HUES64 (cell line): ENCODE measurements around the gene TBC1D17.

Experiments
- H3K27ac ChIP-seq: 2 replicates; pipeline ENCODE4 v1.7.0; 2013; ENCODE audit warnings: low read depth, low read length, inconsistent platforms
- H3K27me3 ChIP-seq: 2 replicates; pipeline ENCODE4 v1.6.1; 2013; ENCODE audit warnings: mild to moderate bottlenecking, low read length; ENCODE audit not compliant: insufficient read depth
- H3K36me3 ChIP-seq: 2 replicates; pipeline ENCODE4 v1.6.1; 2013; ENCODE audit warnings: mild to moderate bottlenecking, low read length; ENCODE audit not compliant: insufficient read depth
- H3K4me1 ChIP-seq: 2 replicates; pipeline ENCODE4 v1.6.1; 2013; ENCODE audit warnings: mild to moderate bottlenecking, low read length, moderate library complexity; ENCODE audit not compliant: insufficient read depth
- H3K4me3 ChIP-seq: 2 replicates; pipeline ENCODE4 v1.5.1; 2013; ENCODE audit warnings: mild to moderate bottlenecking, low read length, moderate library complexity
- H3K9ac ChIP-seq: 2 replicates; pipeline ENCODE4 v1.6.1; 2013; ENCODE audit warnings: mild to moderate bottlenecking, low read depth, low read length
- H3K9me3 ChIP-seq: 2 replicates; pipeline ENCODE4 v1.6.1; 2013; ENCODE audit warnings: low read depth, low read length; ENCODE audit not compliant: insufficient read depth
- WGBS: fragments of 150-250, 120-280 bp; methylation state at CpG from one replicate; pipeline ENCODE4 v1.1.7; 2013; ENCODE audit warnings: missing lambda C conversion rate; 5-methylcytosine and 5-hydroxymethylcytosine counted together

Gene TBC1D17

DNA sequence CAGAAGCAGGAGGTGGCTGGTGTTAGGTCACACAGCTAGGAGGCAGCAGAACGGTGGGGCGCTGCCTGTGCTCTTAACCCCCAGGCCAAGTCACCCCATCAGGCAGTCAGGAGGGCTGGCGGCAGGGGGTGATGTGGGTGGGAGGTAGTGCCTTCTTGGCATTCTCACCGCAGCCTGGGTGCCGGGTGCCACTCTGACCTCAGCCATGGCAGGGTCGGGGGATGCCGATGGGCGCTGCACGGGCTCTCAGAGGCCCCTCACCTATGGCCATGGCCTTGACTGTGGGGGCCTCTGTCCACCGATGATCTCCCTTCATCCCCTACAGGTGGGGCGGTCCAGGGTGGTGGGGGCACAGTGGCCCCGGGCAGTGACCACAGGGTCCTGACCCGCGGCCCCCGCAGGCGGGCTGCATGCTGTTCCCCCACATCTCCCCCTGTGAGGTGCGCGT is 20.9 kb upstream of the TBC1D17 start:
- Histone ChIP-seq H3K36me3 (peaks cover 77% of the 10 kb centered on the region), H3K9ac (no peak overlapping the region), H3K4me3 (no peak overlapping the region), H3K27ac (no peak overlapping the region), H3K27me3 (no peaks in the 10 kb centered on the region), H3K9me3 (no peaks in the 10 kb centered on the region), H3K4me1 (peaks cover 13% of the 10 kb centered on the region)
- WGBS = 96% methylated on average over 18 of the region's 18 CpGs

DNA sequence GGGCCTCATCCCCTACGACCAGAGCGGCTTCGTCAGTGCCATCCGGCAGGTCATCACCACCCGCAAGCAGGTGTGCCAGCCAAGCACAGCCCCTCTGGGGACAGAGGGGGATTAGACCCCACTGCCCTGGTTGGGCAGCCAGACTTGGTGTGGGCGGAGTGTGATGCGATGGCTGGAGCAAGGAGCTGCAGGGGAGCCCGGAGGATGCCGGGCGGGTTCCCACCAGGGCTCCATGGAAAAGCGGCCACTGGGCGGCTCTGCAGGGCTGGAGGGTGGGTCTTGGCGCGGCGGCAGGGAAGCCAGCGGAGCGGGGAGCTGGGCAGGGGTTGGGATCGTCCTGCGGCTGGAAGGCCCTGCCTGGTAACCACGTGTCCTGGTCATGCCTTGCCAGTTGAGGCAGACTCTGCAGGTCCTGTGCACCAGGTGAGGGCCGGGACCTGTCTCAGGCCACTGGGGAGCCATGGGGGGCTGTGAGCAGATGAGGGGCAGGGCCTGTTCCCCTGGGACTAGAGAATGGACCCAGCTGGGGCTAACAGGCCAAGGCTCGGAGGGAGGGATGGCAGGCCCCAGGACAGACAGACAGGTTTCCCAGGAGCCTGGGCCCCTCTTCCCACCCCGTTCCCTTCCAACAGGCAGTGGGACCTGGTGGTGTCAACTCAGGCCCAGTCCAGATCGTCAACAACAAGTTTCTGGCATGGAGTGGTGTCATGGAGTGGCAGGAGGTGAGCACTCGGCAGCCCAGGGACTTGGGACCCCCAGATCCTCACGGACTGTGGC is 20.3 kb upstream of the TBC1D17 start:
- no peaks in the 10 kb centered on the region for H3K27me3 ChIP-seq
- H3K4me1 ChIP-seq = peaks cover 12% of the 10 kb centered on the region
- 93% methylated on average over 26 of the region's 26 CpGs for WGBS
- no peak overlapping the region for H3K4me3 ChIP-seq
- H3K9me3 ChIP-seq = no peaks in the 10 kb centered on the region
- H3K27ac ChIP-seq = no peak overlapping the region; the same call in 1 of the 2 replicates
- no peak overlapping the region for H3K9ac ChIP-seq
- H3K36me3 ChIP-seq = peaks cover 79% of the 10 kb centered on the region

DNA sequence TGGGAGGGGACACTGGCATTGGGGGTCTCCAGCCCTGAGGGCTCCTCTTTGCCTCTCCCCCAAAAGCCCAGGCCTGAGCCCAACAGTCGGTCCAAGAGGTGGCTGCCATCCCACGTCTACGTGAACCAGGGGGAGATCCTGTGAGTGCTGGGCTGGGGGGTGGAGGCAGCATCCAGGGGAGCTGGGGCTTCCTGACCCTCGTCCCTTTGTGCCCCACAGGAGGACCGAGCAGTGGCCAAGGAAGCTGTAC is 19.7 kb upstream of the TBC1D17 start:
- Histone ChIP-seq H3K36me3 (peaks cover 77% of the 10 kb centered on the region), H3K27ac (no peak overlapping the region), H3K4me1 (peaks cover 7% of the 10 kb centered on the region), H3K27me3 (no peaks in the 10 kb centered on the region), H3K4me3 (no peak overlapping the region), H3K9ac (no peak overlapping the region), H3K9me3 (no peaks in the 10 kb centered on the region)
- WGBS = 90% methylated on average over 5 of the region's 5 CpGs

DNA sequence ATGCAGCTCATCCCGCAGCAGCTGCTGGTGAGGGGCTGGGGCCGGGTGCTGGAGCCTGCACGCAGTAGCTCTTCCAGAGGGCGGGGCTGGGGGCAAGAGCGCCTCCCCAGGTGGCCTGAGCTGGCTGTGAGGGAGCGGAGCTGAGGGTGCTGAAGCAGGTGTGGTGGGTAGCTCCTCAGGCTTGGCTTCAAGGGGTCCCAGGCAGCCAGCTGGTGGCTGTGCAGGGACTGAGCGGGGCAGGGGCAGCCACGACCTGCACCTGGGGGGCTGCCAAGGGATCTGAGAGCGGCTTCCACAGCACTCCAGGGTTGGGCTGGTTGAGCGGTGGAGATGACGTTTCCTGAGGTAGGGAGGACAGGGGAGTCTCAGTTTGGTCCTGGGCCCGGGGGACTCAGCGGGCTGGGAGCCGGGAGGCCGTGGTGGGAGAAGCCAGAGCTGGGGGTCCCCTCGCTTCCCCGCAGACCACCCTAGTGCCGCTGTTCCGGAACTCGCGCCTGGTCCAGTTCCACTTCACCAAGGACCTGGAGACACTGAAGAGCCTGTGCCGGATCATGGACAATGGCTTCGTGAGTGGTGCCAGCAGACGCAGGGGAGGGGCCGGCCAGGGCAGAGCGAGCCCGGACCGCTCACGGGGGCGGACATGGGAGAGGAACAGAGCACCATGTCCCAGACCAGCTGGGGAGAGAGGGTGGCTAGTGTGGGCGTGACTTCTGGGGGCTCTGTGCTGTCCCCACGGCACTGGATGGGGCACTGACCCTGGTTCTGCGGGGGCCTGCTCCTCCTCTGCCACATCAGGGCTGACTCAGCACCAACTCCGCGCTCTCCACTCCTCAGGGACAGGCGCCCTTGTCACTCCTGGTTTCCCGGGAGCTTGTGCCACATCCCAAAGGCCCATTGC is 19.2 kb upstream of the TBC1D17 start:
- 94% methylated on average over 37 of the region's 37 CpGs for WGBS
- no peaks in the 10 kb centered on the region for H3K9me3 ChIP-seq
- H3K4me3 ChIP-seq = no peak overlapping the region
- no peaks in the 10 kb centered on the region for H3K27me3 ChIP-seq
- 0 out of 2 replicates have a peak, but pooled peaks cover 3% of the 10 kb centered on the region for H3K4me1 ChIP-seq
- H3K9ac ChIP-seq = no peak overlapping the region
- peaks cover 78% of the 10 kb centered on the region for H3K36me3 ChIP-seq
- H3K27ac ChIP-seq = peak overlapping the region; percentile 30; the same call in 1 of the 2 replicates

DNA sequence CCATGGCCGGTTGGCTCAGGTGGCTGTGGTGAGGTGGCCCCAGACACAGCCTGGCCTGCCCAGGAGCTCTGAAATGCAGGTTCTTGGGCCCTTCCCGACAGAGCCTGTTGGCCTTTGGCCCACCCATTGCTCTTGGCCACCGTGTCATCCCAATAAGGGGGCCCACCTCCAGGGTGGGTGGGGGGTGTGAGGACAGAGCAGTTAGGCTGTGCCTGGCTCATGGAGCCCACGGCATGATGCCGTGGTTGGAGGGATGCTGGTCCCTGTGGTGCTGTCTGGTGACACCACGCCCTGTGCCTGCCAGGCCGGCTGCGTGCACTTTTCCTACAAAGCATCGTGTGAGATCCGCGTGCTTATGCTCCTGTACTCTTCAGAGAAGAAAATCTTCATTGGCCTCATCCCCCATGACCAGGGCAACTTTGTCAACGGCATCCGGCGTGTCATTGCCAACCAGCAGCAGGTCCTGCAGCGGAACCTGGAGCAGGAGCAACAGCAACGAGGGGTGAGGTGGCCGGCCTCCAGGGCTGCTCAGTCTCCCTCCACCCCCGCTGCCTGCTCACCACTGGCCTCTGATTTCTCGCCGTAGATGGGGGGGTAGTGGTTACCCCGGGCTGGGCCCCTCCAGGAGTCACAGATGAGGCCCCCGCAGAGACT is 17.7 kb upstream of the TBC1D17 start:
- Histone ChIP-seq H3K36me3 (peaks cover 86% of the 10 kb centered on the region), H3K9me3 (no peaks in the 10 kb centered on the region), H3K27me3 (no peaks in the 10 kb centered on the region), H3K27ac (no peak overlapping the region), H3K4me1 (no peaks in the 10 kb centered on the region), H3K9ac (no peak overlapping the region), H3K4me3 (no peak overlapping the region)
- 94% methylated on average over 22 of the region's 22 CpGs for WGBS

DNA sequence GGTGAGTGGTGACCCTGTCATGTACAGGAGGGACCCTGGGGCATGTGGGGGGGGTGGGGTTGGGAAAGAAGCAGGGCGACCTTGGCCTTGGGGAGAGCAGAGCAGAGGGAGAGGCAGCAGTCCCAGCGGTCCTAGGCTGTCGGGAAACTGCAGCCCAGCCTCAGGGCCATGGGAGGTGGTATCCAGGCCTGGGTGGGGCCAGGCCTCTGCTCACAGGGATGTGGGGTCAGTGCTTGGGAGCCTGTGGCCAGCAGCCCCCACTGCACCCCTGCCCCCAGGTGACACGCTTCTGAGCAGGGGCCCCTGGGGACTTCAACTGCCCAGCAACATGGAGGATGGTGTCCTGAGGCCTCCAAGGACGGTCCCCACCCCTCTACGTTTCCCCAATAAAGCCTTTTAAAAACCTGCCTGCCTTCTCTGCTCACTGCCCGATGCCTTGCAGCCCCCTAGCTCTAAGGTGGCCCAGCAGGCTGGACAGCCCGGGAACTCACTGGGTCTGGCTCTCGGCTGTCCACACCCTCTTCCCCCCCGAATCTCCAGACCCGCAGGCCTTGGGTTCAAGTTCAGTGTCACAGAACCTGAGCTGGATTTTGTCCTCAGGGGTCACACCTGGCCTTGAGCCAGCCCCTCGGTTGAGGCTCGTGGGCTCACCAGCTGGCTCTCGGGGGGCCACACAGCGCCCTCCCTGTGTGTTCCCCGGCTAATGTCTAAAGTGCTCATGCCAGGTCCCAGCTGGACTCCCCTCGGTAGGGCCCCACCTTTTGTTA is 17.0 kb upstream of the TBC1D17 start:
- H3K4me1 ChIP-seq = no peaks in the 10 kb centered on the region
- no peak overlapping the region for H3K4me3 ChIP-seq
- 90% methylated on average over 17 of the region's 17 CpGs for WGBS
- peak overlapping the region; percentile 56; the same call in 1 of the 2 replicates for H3K27ac ChIP-seq
- H3K9me3 ChIP-seq = no peaks in the 10 kb centered on the region
- H3K27me3 ChIP-seq = no peaks in the 10 kb centered on the region
- H3K36me3 ChIP-seq = peaks cover 82% of the 10 kb centered on the region
- no peak overlapping the region for H3K9ac ChIP-seq

DNA sequence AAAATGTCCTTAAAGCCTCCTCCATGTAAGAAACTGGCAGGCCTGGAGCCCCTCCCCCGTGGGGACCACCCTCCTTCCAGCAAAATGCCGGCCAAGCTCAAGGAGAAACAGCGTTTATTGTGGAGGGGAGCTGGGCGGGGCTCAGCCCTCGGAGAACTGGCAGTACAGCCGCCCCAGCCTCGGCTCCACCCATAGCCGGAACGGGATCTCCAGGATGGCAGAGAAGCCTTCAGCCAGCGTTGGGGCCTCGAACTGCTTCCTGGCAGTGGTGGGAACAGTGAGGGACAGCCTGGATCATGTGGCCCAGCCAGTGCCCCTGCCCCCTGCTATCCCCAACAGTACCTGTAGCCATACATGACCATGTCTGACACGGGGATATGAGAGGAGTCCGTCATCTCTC is 16.4 kb upstream of the TBC1D17 start:
- no peak overlapping the region for H3K4me3 ChIP-seq
- no peaks in the 10 kb centered on the region for H3K27me3 ChIP-seq
- no peaks in the 10 kb centered on the region for H3K9me3 ChIP-seq
- H3K36me3 ChIP-seq = peaks cover 76% of the 10 kb centered on the region
- 61% methylated on average over 13 of the region's 13 CpGs for WGBS
- no peak overlapping the region for H3K9ac ChIP-seq
- H3K27ac ChIP-seq = peak overlapping the region; percentile 56; the same call in 1 of the 2 replicates
- no peaks in the 10 kb centered on the region for H3K4me1 ChIP-seq

DNA sequence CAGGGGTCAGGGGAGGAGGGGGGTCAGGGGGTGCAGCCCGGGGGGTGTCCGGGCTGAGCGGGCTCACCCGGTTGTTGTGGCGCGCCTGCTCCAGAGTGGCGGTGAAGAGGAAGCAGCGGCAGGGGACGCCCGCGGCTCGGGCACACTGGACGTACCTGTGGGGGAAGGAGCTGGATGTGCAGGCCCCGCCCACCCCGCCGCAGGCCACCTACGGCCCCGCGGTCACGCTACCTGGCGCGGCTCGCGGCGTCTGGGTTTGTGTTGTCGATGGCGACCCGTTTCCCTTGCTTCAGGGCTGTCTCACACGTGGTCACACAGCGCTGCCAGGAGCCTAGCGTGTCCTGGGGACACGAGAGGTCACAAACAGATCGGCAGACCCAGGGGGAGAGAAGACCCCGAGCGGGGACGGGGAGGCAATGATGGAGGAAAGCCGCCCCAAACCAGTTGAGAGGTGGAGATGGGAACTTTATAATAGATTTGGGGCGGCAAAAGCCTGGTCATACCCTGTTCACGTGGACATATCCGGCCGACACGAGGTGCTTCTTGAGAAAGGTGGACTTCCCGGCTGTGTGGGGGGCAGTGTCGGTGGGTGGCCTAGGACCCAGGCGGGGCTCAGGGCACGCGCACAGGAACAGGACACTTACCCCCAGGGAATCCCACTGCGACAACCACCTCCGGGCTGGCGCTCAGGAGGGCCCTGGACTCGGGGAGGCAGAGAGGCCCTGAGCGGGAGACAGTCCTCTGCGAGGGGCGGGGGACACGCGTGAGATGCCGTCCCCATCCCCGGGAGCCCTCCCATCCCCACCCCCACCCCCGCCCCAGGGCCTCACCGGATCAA is 15.7 kb upstream of the TBC1D17 start:
- no peak overlapping the region; the same call in 1 of the 2 replicates for H3K27ac ChIP-seq
- WGBS = 91% methylated on average over 59 of the region's 60 CpGs
- H3K9ac ChIP-seq = no peak overlapping the region
- H3K36me3 ChIP-seq = peaks cover 72% of the 10 kb centered on the region
- H3K4me3 ChIP-seq = no peak overlapping the region
- H3K27me3 ChIP-seq = no peaks in the 10 kb centered on the region
- H3K4me1 ChIP-seq = no peaks in the 10 kb centered on the region
- no peaks in the 10 kb centered on the region for H3K9me3 ChIP-seq

DNA sequence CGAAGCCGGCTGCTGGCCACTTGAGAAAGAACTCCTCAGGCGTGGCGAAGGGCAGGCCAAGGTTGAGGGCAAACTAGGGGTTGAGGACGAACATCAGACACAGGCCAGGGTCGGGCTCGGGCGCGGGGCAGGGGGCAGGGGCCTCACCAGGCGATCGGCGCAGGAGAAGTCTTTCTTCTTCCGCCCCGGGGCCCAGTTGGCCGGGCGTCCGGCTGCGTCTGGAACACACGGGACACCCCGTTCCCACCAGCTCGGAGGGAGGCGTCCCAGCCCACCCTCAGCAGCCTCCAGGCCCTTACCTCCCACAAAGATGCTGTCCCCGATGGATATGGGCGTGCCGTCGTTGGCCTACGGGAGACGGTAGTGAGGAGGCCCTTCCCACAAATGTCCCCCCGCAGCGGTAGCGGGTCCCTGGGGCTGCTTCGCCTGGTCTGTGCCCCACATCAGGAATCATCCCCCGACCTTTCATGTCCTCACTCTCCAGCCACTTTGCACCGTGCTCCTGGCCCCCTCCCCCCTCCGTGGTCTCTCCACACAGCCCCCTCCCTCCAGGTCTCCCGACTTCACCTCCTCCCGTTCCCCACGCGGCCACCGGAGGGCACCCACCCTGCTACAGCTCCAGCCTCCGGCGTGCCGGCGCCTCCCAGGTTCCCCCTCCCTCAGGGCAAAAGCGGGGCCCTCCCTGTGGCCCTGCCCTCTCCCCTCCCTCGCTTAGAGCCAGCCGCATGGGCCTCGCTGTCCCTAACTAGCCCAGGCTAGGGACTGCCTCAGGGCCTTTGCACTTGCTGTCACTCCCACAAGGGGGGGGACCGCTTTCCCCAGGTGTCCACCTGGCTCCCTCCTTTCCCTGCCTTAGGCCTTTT is 14.9 kb upstream of the TBC1D17 start:
- no peaks in the 10 kb centered on the region for H3K9me3 ChIP-seq
- H3K9ac ChIP-seq = no peak overlapping the region
- H3K27me3 ChIP-seq = no peaks in the 10 kb centered on the region
- no peak overlapping the region for H3K4me3 ChIP-seq
- WGBS = 79% methylated on average over 49 of the region's 49 CpGs
- H3K27ac ChIP-seq = 0 out of 2 replicates have a peak overlapping the region, but pooled peaks have one; percentile 29
- peaks cover 64% of the 10 kb centered on the region for H3K36me3 ChIP-seq
- H3K4me1 ChIP-seq = 0 out of 2 replicates have a peak, but pooled peaks cover under 1% of the 10 kb centered on the region
